ENCODE measurements around the gene DDX54.
"Not testable (repeated sequence)": the region's sequence is repeated elsewhere in the genome, so short reads cannot be mapped to it uniquely, and the experiment has no call there.

DDX54 gene

DNA sequence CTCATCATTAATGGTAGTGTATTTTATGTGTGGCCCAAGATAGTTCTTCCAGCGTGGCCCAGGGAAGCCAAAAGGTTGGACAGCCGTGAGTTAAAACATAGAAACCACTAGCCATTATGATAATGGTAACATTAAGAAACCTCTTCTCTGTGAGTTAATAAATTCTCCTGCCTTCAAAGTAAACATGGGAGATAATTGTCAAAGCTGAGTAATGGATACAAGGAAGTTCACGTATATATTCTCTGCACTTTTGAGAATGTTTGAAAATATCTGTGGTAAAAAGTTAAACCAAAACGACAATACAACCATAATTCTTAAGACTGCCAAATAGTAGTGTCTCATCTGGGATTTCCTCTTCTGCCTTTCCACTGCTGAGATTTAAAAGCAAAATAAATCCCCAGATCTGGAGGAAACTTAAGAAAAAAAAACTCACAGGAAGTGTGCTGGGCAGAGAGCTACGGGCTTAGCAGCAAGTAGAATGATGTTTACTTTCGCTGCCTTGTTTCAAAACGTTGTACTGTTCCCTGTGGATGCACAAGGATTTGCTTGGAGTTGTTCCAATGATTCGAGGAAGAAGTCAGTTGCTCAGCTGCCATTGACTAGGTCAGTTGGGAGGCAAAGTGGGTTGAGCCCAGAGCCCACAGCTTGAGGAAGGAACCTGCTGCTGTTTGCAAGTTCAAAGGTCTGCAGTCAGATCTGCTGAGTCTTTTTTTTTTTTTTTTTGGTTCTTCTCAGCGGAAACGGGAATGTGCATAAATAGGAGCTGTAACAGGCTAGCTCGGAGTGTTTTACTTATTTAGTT lies 37.7 kb upstream of the DDX54 start:
- H3K36me3 Mint-ChIP-seq = peaks cover 17% of the 10 kb centered on the region
- ATAC-seq = no peak
- no peak overlapping the region for H3K27ac Mint-ChIP-seq
- no peaks in the 10 kb centered on the region for H3K9me3 Mint-ChIP-seq
- peaks cover 17% of the 10 kb centered on the region for H3K4me1 Mint-ChIP-seq
- H3K4me3 Mint-ChIP-seq = peak overlapping the region; percentile 70
- no peak for DNase-seq (ENCODE audit: low spot score in 2 of 2)

DNA sequence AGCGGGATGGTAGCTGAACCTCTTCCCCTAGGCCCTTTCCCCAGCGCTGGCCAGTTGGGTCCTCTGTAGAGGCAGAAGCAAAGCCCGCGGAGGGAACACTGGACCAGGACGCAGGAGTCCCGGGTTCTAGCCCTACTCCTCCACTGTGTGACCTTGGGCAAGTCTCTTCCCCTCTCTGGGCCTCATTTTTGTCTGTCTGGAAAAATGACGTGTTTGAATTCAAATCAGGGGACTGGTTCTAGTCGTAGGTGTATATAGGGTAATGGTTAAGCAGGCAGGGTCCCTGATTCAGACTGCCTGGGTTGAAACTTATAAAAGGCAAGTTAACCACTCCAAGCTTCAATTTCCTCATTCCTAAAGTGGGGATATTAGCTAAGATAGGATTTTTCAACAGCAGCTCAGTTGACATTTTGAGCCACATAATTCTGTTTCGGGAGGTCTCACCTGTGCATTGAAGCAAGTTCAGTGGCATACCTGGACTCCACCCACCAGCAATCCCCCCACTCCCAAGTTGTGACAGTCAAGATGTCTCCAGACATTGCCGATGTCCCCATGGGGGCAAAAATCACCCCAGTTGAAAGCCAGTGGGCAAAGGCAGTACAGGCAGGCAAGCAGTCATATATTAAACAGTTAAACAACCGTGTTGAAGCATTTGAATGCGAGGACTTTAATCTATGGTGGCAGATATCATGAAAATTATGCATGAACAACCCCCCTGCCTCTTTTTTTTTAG lies 36.9 kb upstream of the DDX54 start:
- peak overlapping the region; percentile 85 for H3K27ac Mint-ChIP-seq
- no peaks in the 10 kb centered on the region for H3K9me3 Mint-ChIP-seq
- ATAC-seq = no peak
- peaks cover 17% of the 10 kb centered on the region for H3K36me3 Mint-ChIP-seq
- peak overlapping the region; percentile 70 for H3K4me3 Mint-ChIP-seq
- DNase-seq (ENCODE audit: low spot score in 2 of 2) = peak; percentile 9 to 69
- peaks cover 17% of the 10 kb centered on the region for H3K4me1 Mint-ChIP-seq

DNA sequence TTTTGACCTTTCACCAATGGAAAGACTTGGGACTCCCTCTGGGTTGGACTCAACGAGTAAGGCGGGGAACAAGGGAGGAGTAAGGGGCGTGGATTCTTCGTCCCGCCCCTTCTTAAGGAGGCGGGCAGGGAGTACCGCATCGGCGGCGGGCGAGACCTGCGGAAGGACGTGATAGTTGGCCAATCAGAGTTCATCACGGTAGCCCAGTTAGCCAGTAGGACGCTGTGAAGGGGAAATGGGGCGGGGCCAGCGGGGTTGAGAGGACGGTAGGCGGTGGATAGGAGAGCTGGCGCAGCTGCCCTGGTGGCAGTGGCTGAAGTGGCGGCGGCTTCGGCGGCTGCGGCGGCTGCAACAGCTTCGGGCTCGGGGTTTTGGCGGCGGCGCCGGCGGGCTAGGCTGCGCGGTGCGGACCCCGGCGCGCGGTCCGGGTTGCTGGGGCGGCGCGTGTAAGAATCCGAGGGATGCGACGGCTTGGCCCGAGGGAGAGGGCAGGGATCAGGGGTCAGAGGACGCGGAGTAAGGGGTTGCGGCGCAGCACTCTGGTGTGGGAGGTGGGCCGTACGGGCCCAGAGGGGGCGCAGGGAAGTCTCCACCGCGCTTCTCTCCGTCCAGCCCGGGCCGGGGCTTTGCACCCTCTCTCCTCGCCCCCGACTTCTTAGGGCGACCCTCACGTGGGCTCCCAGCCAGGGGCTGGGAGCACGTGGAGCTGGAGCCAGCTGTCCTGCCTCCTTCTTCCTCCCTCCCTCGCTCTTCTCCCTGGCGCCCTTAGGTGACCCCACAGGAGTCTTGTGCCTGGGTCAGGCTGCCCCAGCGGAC lies 36.1 kb upstream of the DDX54 start, which contains the start of gene TPCN1:
TSS of gene TPCN1 (plus strand) at position 284 of the 816 bp plus-strand sequence. CDS start 5,389 bp downstream, outside the sequence.
- Mint-ChIP-seq H3K9me3 (no peaks in the 10 kb centered on the region), H3K36me3 (peaks cover 17% of the 10 kb centered on the region), H3K4me3 (peak within 1 kb of the TSS; percentile 70), H3K27ac (peak within 1 kb of the TSS; percentile 85), H3K4me1 (peaks cover 17% of the 10 kb centered on the region)
- DNase-seq (ENCODE audit: low spot score in 2 of 2) = peak; percentile 92 to 99
- peak; percentile 98 for ATAC-seq

DNA sequence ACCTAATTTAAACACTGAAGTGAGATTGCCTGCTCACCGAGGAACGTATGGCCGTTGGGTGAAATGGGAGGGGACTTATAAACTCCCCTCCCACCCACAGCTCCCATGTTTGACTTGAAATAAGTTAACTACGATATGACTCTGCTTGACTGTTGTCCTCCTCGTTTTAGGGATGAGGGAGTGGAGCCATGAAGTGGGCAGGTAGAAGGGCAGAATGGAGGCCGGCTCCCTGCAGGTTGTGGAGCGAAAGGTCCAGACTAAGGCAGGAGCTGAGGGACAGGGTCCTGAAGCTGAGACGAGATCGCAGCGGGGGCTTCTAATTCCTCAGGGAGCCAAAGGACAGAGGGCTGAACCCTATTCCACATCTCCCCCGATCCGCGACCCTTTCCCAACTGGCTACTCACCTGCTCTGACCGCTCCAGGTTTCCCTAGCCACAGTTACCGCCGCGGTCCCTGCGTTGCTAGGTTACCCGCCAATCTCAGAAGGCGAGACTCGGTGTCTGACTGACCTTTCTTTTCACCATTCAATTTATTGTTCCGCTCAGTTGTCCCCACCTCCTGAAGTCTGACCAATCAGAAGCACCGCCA lies 35.4 kb upstream of the DDX54 start:
- Mint-ChIP-seq H3K4me1 (peaks cover 17% of the 10 kb centered on the region), H3K27ac (peak overlapping the region; percentile 85), H3K4me3 (peak overlapping the region; percentile 70), H3K9me3 (no peaks in the 10 kb centered on the region), H3K36me3 (peaks cover 17% of the 10 kb centered on the region)
- DNase-seq (ENCODE audit: low spot score in 2 of 2) = no peak
- no peak for ATAC-seq

DNA sequence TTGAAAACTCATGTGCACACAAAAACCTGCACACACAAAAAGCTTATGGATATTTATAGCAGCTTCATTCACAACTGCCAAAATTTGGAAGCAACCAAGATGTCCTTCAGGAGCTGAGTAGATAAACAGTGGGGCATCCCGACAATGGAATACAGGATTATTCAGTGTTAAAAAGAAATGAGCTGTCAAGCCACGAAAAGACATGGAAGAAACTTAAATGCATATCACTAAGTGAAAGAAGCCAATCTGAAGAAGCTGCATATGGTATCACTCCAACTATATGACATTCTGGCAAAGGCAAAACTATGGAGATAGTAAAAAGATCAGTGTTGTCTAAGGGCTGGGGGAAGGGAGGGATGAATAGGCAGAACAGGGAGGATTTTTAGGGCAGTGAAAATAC lies 30.7 kb upstream of the DDX54 start:
- ATAC-seq = no peak
- DNase-seq (ENCODE audit: low spot score in 2 of 2) = no peak
- Mint-ChIP-seq H3K4me3 (no peak overlapping the region), H3K27ac (no peak overlapping the region), H3K9me3 (no peaks in the 10 kb centered on the region), H3K4me1 (peaks cover 19% of the 10 kb centered on the region), H3K36me3 (peaks cover 5% of the 10 kb centered on the region)

DNA sequence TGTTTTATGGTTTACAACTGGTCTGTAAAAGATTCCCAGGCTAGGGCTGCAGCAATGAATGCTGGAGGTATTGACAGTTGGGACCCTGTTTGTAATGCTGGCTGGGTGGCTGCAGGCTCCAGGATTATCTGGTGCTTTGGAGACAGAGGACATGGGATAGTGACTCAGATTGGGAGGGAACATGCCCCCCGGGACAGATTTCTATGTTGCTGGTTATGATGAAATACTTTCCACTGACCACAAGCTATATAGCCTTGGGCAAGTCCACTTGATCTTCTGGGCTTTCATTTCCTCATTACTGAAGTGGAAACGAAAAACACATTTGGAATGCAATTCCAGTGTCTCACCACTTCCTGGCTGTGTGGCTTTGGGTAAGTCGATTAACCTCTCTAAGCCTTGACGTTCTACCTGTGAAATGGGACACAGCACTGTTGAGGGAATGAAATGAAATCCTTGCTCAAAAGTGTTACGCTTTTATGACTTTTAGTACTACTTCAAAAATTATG lies 29.7 kb upstream of the DDX54 start:
- ATAC-seq (peak; percentile 42), DNase-seq (ENCODE audit: low spot score in 2 of 2) (no peak)
- no peaks in the 10 kb centered on the region for H3K9me3 Mint-ChIP-seq
- H3K4me1 Mint-ChIP-seq = peaks cover 26% of the 10 kb centered on the region
- H3K36me3 Mint-ChIP-seq = no peaks in the 10 kb centered on the region
- no peak overlapping the region for H3K27ac Mint-ChIP-seq
- no peak overlapping the region for H3K4me3 Mint-ChIP-seq

DNA sequence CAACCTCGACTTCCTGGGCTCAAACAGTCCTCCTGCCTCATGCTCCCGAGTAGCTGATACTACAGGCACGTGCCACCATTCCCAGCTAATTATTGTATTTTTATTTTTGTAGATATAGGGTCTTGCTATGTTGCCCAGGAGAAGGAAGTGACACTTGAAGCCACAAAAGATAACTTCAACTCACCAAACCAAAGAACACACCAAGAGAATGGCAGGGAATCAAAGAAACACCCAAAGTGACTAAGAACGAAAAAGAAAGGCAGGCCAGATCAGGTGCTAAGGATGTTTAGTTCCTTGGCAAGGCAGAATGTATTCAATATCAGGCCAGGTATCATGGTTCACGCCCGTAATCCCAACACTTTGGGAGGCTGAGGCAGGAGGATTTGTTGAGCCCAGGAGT lies 25.9 kb upstream of the DDX54 start:
- H3K4me3 Mint-ChIP-seq = no peak overlapping the region
- H3K36me3 Mint-ChIP-seq = peaks cover 16% of the 10 kb centered on the region
- peak overlapping the region; percentile 79 for H3K27ac Mint-ChIP-seq
- DNase-seq (ENCODE audit: low spot score in 2 of 2) = no peak
- peaks cover 50% of the 10 kb centered on the region for H3K4me1 Mint-ChIP-seq
- ATAC-seq = no peak
- H3K9me3 Mint-ChIP-seq = no peaks in the 10 kb centered on the region

DNA sequence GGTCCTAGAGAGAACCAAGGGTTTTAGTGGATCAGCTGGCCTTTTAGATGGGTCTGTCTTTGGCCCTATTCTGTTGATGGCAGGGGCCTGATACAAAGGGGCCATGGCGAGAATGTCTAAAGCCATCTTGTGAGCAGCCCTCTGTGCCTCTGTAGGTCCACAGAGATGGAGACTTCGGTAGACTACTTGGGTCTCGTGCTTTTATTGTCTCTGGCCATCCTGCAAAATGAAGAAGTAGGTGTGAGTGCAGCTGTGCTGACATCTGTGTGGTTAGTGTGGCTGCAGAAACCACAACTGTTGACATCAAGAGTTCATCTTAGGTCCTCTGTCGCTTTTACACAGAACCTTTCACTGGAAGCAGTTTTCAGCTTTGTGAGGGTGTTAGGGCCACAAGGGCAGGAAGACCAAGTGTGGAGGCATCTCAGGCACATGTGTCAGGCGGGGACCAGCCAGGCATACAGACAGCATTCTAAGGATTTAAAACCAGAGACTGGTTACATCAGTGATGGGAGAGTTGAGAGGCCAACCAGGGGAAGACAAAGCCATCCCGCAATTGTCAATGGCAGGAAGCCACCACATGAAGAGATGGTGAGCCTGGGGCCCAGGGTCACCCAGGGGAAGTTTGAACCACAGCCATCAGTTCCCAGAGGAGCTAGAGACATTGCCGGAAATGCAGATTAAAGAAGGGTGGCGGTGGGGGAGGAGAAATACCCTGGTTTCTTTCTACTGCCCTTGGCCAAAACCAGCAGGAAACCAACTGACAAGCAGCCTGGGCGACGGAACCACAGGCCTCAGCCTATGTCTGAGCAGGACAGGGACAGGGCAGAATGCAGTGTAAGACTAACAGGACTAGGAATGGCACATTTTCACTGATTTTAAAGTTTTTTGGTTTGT lies 23.0 kb upstream of the DDX54 start:
- peaks cover 39% of the 10 kb centered on the region for H3K4me1 Mint-ChIP-seq
- H3K27ac Mint-ChIP-seq = peak overlapping the region; percentile 94
- no peaks in the 10 kb centered on the region for H3K9me3 Mint-ChIP-seq
- peak overlapping the region; percentile 65 for H3K4me3 Mint-ChIP-seq
- ATAC-seq (peak; percentile 91), DNase-seq (ENCODE audit: low spot score in 2 of 2) (peak; percentile 43 to 89)
- peaks cover 16% of the 10 kb centered on the region for H3K36me3 Mint-ChIP-seq

DNA sequence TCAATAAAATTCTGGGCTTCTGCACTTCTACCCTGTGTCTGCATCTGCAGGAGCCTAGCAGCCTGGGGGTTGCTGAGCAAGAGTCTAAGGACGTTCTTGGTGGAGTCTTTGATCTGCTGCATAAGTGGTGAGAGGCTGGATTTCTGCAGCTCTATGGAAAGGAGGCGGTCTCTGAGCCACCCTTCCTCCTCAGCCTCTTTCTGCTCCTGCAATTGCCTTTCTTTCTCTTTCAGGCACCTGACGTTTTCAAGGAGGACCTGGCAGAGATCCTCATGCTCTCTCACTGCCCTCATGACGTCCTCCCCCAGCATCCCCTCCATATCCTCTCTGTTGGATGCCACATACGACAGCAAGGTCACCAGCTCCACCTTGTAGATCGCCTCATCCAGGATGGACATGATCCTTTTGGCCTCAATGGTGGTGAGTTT lies 22.3 kb upstream of the DDX54 start:
- Mint-ChIP-seq H3K9me3 (no peaks in the 10 kb centered on the region), H3K4me3 (peak overlapping the region; percentile 65), H3K4me1 (peaks cover 39% of the 10 kb centered on the region), H3K27ac (peak overlapping the region; percentile 94), H3K36me3 (peaks cover 16% of the 10 kb centered on the region)
- peak in 1 of 2 donors; percentile 63 for DNase-seq (ENCODE audit: low spot score in 2 of 2)
- ATAC-seq = peak; percentile 26

DNA sequence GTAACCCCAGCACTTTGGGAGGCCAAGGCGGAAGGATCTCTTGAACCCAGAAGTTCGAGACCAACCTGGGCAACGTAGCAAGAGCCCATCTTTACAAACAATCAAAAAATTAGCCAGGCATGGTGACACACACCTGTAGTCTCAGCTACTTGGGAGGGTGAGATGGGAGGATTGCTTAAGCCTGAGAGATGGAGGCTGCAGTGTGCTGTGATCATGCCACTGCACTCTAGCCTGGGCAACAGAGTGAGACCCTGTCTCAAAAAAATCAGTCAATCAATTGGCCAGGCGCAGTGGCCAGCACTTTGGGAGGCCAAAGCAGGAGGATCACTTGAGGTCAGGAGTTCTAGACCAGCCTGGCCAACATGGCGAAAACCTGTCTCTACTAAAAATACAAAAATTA lies 21.5 kb upstream of the DDX54 start:
- H3K4me1 Mint-ChIP-seq = peaks cover 39% of the 10 kb centered on the region
- not testable (repeated sequence) for DNase-seq (ENCODE audit: low spot score in 2 of 2); H3K4me3 Mint-ChIP-seq; H3K9me3 Mint-ChIP-seq; ATAC-seq
- peak overlapping the region; percentile 65 for H3K27ac Mint-ChIP-seq
- H3K36me3 Mint-ChIP-seq = peaks cover 16% of the 10 kb centered on the region

DNA sequence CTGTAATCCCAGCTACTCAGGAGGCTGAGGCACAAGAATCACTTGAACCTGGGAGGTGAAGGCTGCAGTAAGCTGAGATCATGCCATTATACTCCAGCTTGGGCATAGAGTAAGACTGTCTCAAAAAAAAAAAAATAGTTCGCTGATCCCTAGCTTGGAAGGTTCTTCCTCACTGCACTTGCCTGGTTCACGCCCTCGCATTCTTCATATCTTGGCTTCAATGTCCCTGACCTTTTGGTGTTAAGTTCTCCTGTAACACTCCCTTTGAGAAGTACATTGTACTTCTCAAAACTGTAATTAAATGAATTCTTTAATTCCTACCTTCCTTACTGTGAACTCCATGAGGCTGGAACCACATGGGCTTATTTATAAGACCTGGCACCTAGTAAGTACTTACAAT lies 19.5 kb upstream of the DDX54 start:
- Mint-ChIP-seq H3K9me3 (no peaks in the 10 kb centered on the region), H3K4me3 (no peak overlapping the region), H3K27ac (no peak overlapping the region), H3K36me3 (peaks cover 16% of the 10 kb centered on the region), H3K4me1 (peaks cover 25% of the 10 kb centered on the region)
- no peak for DNase-seq (ENCODE audit: low spot score in 2 of 2)
- no peak for ATAC-seq

DNA sequence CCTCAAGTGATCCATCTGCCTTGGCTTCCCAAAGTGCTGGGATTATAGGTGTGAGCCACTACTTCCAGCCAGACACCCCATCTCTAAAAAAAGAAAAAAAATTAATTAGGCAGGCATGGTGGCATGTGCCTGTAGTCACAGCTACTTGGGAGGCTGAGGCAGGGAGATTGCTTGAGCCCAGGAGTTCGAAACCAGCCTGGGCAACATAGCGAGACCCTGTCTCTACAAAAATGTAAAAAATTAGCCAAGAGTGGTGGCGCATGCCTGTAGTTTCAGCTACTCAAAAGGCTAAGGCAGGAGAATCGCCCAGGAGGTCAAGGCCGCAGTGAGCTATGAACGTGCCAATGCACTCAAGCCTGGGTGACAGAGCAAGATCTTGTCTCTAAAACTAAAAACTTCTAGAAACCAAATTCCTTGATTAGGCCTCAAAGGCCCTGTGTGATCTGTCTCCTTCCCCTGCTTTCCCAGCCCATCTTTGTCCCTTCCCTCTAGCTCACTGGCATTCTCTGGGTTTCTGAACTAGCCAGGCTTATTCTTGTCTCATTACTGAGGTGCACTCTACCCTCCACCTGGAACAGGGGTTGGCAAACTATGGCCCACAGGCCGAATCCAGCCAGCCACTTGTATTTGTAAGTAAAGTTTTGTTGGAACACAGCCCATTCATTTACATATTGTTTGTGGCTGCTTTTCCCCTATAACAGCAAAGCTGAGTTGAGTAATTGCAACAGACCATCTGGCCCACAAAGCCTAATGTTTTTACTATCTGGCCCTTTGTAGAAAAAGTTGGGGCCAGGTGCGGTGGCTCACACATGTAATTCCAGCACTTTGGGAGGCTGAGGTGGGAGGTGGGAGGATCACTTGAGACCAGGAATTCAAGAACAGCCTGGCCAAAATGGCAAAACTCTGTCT lies 18.8 kb upstream of the DDX54 start:
- DNase-seq (ENCODE audit: low spot score in 2 of 2) (no peak), ATAC-seq (no peak)
- Mint-ChIP-seq H3K27ac (no peak overlapping the region), H3K36me3 (peaks cover 16% of the 10 kb centered on the region), H3K4me3 (no peak overlapping the region), H3K9me3 (no peaks in the 10 kb centered on the region), H3K4me1 (peaks cover 25% of the 10 kb centered on the region)

Data from stimulated activated effector memory CD8-positive, alpha-beta T cell treated with anti-CD3 and anti-CD28 coated beads, Interleukin-12 subunit alpha, Interleukin-12 subunit beta, amount 100 ng/mL, for 72 hours (primary cell).